ENCODE data around the gene ZNF576. TPM values are rescaled to one million over a fixed set of nuclear protein-coding genes. Genes with fewer than 3 reads are reported as not detected.

The ZNF576 gene
- total RNA-seq, 1 donor from 2014 or later, result 11.3 TPM

DNA sequence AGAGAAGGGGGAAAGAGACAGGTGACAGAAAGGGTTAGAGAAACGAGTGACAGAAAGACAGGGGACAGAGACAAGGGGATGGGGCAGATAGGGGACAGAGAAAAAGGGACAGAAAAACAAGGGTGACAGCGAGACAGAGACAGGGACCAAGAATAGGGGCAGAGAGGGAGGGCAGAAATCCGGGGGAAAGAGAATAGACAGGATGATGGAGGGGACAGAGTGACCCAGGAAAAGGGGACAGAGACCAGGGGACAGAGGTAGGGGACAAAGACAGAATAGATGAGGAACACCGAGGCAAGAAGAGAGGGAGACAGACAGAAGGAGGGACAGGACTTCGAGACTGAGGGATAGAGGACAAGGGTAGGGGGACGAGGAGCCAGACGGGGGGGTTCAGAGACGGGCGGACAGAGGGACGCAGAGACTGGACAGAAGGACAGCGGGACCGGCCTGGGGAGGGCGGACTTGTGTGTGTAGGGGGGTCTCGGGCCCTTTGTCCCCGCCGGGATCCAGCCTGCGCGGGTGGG lies 42.7 kb downstream of the ZNF576 start:
- H3K4me1 ChIP-seq, result peaks cover 8% of the 10 kb centered on the region
- H3K4me3 ChIP-seq, result peak overlapping the region; percentile 69
- intact Hi-C loops (cut with micrococcal nuclease), result no loop called here
- H3K27ac ChIP-seq (replicated peaks), result no peak overlapping the region
- H3K9me3 ChIP-seq (replicated peaks), result no peaks in the 10 kb centered on the region
- TF ChIP-seq, protein P1, sequence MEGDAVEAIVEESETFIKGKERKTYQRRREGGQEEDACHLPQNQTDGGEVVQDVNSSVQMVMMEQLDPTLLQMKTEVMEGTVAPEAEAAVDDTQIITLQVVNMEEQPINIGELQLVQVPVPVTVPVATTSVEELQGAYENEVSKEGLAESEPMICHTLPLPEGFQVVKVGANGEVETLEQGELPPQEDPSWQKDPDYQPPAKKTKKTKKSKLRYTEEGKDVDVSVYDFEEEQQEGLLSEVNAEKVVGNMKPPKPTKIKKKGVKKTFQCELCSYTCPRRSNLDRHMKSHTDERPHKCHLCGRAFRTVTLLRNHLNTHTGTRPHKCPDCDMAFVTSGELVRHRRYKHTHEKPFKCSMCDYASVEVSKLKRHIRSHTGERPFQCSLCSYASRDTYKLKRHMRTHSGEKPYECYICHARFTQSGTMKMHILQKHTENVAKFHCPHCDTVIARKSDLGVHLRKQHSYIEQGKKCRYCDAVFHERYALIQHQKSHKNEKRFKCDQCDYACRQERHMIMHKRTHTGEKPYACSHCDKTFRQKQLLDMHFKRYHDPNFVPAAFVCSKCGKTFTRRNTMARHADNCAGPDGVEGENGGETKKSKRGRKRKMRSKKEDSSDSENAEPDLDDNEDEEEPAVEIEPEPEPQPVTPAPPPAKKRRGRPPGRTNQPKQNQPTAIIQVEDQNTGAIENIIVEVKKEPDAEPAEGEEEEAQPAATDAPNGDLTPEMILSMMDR (IDR thresholded peaks at IDR 0.05; ENCODE audit: borderline replicate concordance), result no peak
- no peak for DNase-seq
- H3K36me3 ChIP-seq, result no peaks in the 10 kb centered on the region
- peaks cover 57% of the 10 kb centered on the region for H3K27me3 ChIP-seq (ENCODE audit: low read depth)

DNA sequence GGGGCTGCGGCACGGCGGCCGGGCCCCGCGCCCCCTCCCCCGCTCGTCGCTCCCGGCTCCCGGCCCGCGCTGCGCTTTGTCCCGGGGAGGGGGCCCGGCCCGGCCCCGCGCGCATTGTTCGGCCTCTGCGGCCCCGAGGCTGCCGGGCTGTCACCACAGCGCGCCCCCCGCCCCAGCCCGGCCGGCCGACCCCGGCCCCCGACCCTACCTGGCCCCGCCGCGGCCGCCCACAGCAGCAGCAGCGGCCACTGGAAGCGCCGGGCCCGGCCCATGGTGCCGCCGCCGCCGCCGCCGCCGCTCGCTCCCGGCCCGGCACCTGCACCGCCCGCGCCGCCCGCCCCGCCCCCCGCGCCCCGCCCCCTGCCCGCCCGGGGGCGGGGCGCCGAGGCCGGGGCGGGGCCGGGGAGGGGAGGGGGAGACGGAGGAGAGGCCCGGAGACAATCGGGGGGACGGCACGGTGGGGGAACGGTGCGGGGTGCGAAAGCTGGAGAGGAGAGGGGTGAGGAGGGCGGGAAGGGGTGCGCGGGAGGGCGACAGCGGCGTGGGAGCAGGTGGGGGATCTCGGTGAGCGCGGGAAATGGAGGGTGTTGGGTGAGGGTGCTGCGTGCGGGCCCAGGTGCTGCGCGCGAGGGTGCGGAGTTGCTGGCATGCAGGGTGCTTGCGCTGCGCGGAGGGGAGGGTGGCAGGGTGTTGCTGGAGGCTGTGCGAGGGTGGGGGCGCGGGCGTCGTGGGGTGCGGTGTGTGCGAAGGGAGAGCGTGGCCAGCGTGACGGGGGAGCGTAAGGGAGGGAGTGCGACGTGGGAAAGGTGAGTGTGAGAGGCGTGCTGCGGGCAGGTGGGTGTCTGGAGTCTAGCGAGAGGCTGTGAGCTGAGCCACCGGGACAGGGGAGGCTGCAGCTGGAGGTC lies 43.4 kb downstream of the ZNF576 start, which contains the start of gene CADM4:
Gene CADM4, minus strand, starts transcription at position 332 of the 905 bp plus-strand sequence. Its CDS starts 60 bp downstream, at position 272.
- H3K4me1 ChIP-seq, result peaks cover 8% of the 10 kb centered on the region
- no peak within 1 kb of the TSS for H3K27ac ChIP-seq (replicated peaks)
- peaks cover 55% of the 10 kb centered on the region for H3K27me3 ChIP-seq (ENCODE audit: low read depth)
- H3K4me3 ChIP-seq, result peak within 1 kb of the TSS; percentile 69
- no peaks in the 10 kb centered on the region for H3K36me3 ChIP-seq
- DNase-seq, result peak; percentile 23
- intact Hi-C loops (cut with micrococcal nuclease), result no loop called here
- TF ChIP-seq, protein P1 (IDR thresholded peaks at IDR 0.05; ENCODE audit: borderline replicate concordance), result no peak
- H3K9me3 ChIP-seq (replicated peaks), result no peaks in the 10 kb centered on the region

DNA sequence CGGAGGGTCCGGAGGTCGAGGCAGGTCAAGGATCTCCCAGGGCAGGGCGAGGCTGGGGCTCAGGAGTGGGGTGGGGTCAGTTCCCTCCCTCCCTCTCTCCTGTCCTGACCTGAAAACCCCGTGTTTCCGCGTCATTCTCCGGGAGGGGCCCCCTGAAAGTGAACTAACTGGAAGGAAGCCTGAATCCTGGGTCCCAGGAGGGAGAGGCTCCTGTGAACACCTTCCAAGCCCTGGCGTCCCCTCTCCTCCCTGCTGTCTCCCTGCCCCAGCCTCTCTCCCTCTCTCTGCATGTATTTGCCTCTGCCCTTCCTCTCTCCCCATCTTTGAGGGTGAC lies 44.0 kb downstream of the ZNF576 start:
- DNase-seq, result no peak
- peaks cover 8% of the 10 kb centered on the region for H3K4me1 ChIP-seq
- intact Hi-C loops (cut with micrococcal nuclease), result no loop called here
- no peaks in the 10 kb centered on the region for H3K9me3 ChIP-seq (replicated peaks)
- TF ChIP-seq, protein P1 (IDR thresholded peaks at IDR 0.05; ENCODE audit: borderline replicate concordance), result no peak
- no peak overlapping the region for H3K27ac ChIP-seq (replicated peaks)
- no peaks in the 10 kb centered on the region for H3K36me3 ChIP-seq
- peak overlapping the region; percentile 69 for H3K4me3 ChIP-seq
- H3K27me3 ChIP-seq (ENCODE audit: low read depth), result peaks cover 49% of the 10 kb centered on the region

DNA sequence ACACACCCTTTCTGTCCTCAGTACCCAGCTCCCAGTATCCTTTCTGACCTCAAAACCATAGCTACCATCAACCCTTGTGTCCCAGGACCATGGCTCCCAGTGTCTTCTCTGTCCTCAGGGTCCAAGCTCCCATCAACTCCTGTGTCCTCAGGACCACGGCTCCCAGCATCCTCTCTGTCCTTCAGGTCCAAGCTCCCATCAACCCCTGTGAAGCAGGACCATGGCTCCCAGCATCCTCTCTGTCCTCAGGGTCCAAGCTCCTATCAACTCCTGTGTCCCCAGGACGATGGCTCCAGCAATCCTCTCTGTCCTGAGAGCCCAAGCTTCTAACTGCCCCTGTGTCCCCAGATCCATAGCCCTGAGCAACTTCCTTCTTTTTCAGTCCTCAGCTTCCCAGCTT lies 44.9 kb downstream of the ZNF576 start:
- intact Hi-C loops (cut with micrococcal nuclease), result no loop called here
- Histone ChIP-seq H3K4me1 (peaks cover 8% of the 10 kb centered on the region), H3K4me3 (no peak overlapping the region), H3K36me3 (peaks cover 3% of the 10 kb centered on the region), H3K27me3 (ENCODE audit: low read depth) (peaks cover 43% of the 10 kb centered on the region), H3K27ac (replicated peaks) (no peak overlapping the region), H3K9me3 (replicated peaks) (no peaks in the 10 kb centered on the region)
- TF ChIP-seq, protein P1 (IDR thresholded peaks at IDR 0.05; ENCODE audit: borderline replicate concordance), result no peak
- no peak for DNase-seq

DNA sequence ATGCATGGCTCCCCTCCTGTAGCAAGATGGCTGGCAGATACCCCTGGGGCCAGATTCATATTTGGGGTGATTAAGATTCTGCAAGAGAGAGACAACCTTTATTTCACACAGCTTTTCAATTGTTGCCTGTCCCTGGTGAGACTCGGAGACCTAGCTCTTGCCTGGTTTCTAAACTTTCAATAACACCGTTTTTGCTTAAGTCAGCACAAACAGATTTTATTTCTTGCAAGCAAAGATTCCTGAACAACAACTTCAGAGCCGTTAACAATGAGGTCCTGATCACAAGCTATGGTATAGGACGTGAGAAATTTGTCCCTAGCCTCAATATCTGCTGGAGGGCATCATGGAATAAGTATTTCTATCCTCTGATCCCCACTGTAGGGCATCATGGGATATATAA lies 46.1 kb downstream of the ZNF576 start:
- intact Hi-C loops (cut with micrococcal nuclease), result no loop called here

More for the DNA sequence above, 46.1 kb downstream of the ZNF576 start:
- DNase-seq, result no peak
- no peak overlapping the region for H3K4me3 ChIP-seq
- peaks cover 8% of the 10 kb centered on the region for H3K4me1 ChIP-seq
- H3K36me3 ChIP-seq, result peaks cover 14% of the 10 kb centered on the region
- no peaks in the 10 kb centered on the region for H3K9me3 ChIP-seq (replicated peaks)
- TF ChIP-seq, protein P1 (IDR thresholded peaks at IDR 0.05; ENCODE audit: borderline replicate concordance), result no peak
- peaks cover 33% of the 10 kb centered on the region for H3K27me3 ChIP-seq (ENCODE audit: low read depth)
- H3K27ac ChIP-seq (replicated peaks), result no peak overlapping the region

All from left ventricle myocardium inferior (tissue), 1 donor.